ENCODE results near the gene GUCY1A1. TPM values are rescaled to one million over a fixed set of nuclear protein-coding genes. Genes with fewer than 3 reads are reported as not detected.

The GUCY1A1 gene
- total RNA-seq, 1 experiment from 2014 or later = not detected

- ChIA-PET RAD21 (ENCODE audit: low non-redundant PET in 1 of 2, low total read pairs in 2 of 2, uncharacterized antibody in 2 of 2, unreplicated experiment in 2 of 2) (no interaction called here), CTCF (no interaction called here), POLR2A (no interaction called here)
- DNase-seq (ENCODE audit: low read depth, low spot score) = no peak
- Histone ChIP-seq H3K27ac (ENCODE audit: low read depth, low read length) (no peak overlapping the region), H2AFZ (ENCODE audit: low read depth, low read length, poor library complexity, severe bottlenecking) (no peak overlapping the region), H3K9me3 (ENCODE audit: control insufficient read depth in 1 of 2, insufficient read depth in 1 of 2, low read depth in 1 of 2, low read length in 2 of 2) (no peaks in the 10 kb centered on the region), H4K20me1 (ENCODE audit: insufficient read depth) (no peaks in the 10 kb centered on the region), H3K79me2 (ENCODE audit: insufficient read depth, low read length) (no peaks in the 10 kb centered on the region), H3K4me3 (replicated peaks in 1 of 2; ENCODE audit: low read depth in 1 of 2, low read length in 2 of 2) (no peak overlapping the region), H3K4me1 (ENCODE audit: control insufficient read depth in 1 of 2, insufficient read depth in 2 of 2, low read length in 2 of 2) (no peaks in the 10 kb centered on the region), H3K4me2 (ENCODE audit: low read length) (no peak overlapping the region), H3K27me3 (ENCODE audit: insufficient read depth, low read length) (no peaks in the 10 kb centered on the region), H3K9ac (ENCODE audit: low read length) (no peak overlapping the region), H3K9me2 (ENCODE audit: insufficient read depth) (no peaks in the 10 kb centered on the region; the same call in 1 of the 2 replicates), H3K36me3 (ENCODE audit: control insufficient read depth in 1 of 2, insufficient read depth in 2 of 2, low read length in 2 of 2) (no peaks in the 10 kb centered on the region)
- no peak for TF ChIP-seq CEBPB (IDR thresholded peaks at IDR 0.05; ENCODE audit: low read depth)
- no peak for TF ChIP-seq JUND (IDR thresholded peaks at IDR 0.05)
- TF ChIP-seq SP1 (IDR thresholded peaks at IDR 0.05; ENCODE audit: low read depth) = no peak
- TF ChIP-seq POLR2AphosphoS5 (IDR thresholded peaks at IDR 0.05; ENCODE audit: low read depth, low read length) = no peak
- TF ChIP-seq SRF (IDR thresholded peaks at IDR 0.05; ENCODE audit: low read depth) = no peak
- no peak for TF ChIP-seq EZH2phosphoT487 (IDR thresholded peaks at IDR 0.05; ENCODE audit: borderline replicate concordance)
- TF ChIP-seq EZH2 (IDR thresholded peaks at IDR 0.05) = no peak
- TF ChIP-seq CBX3 (IDR thresholded peaks at IDR 0.05; ENCODE audit: low read depth) = no peak
- TF ChIP-seq POLR2A (IDR thresholded peaks at IDR 0.05; ENCODE audit: borderline replicate concordance, extremely low read depth, insufficient read depth, insufficient read length) = no peak
- no peak for TF ChIP-seq ZNF274 (IDR thresholded peaks at IDR 0.05; ENCODE audit: low read depth, low read length)
- TF ChIP-seq EGR1 (IDR thresholded peaks at IDR 0.05; ENCODE audit: low read depth) = no peak
- TF ChIP-seq ATF3 (IDR thresholded peaks at IDR 0.05) = no peak
- TF ChIP-seq ELF1 (IDR thresholded peaks at IDR 0.05; ENCODE audit: borderline replicate concordance, low read depth) = no peak
- TF ChIP-seq YY1 (IDR thresholded peaks at IDR 0.05; ENCODE audit: extremely low read depth, insufficient replicate concordance, low read depth, low read length) = no peak
- TF ChIP-seq, protein P1, sequence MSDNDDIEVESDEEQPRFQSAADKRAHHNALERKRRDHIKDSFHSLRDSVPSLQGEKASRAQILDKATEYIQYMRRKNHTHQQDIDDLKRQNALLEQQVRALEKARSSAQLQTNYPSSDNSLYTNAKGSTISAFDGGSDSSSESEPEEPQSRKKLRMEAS (IDR thresholded peaks at IDR 0.05) = no peak
- no peak for TF ChIP-seq SIN3A (IDR thresholded peaks at IDR 0.05; ENCODE audit: low read depth)
- TF ChIP-seq ZFX (IDR thresholded peaks at IDR 0.05) = no peak
- intact Hi-C loops (cut with micrococcal nuclease) = no loop called here
- ATAC-seq = no peak
- BruUV-seq (replicated peaks) = no TSS peak
Measured at GRCh38 chr4:155672342-155672741, 5.7 kb downstream of the GUCY1A1 start.

All from HCT116 (cell line).